Measurements from ENCODE around the gene SSTR3. TPM values are rescaled to one million over a fixed set of nuclear protein-coding genes. Genes with fewer than 3 reads are reported as not detected.

Gene SSTR3
- total and polyA plus RNA-seq, 2 of the 13 experiments (the other 11 are each of a cell fraction or from before 2014, with no cell fraction given) = 0.08 to 0.64 TPM

GRCh38 chr22:37175414-37176281 is 36.6 kb downstream of the SSTR3 start (continued):
- no peak for TF ChIP-seq ZNF281 (CRISPR knock-in tag; IDR thresholded peaks at IDR 0.05; ENCODE audit: borderline replicate concordance)

- Histone ChIP-seq H3K4me1 (ENCODE audit: insufficient read depth, low read length) (peaks cover 36% of the 10 kb centered on the region), H3K4me2 (ENCODE audit: low read depth, low read length) (no peak overlapping the region), H3K79me2 (ENCODE audit: insufficient read depth, low read length) (no peaks in the 10 kb centered on the region), H4K20me1 (ENCODE audit: insufficient read depth, low read length) (no peaks in the 10 kb centered on the region), H3K36me3 (replicated peaks in 1 of 2; ENCODE audit: control insufficient read depth in 1 of 2, insufficient read depth in 2 of 2, low read length in 2 of 2) (no peaks in the 10 kb centered on the region), H3K27ac (ENCODE audit: extremely low read length, insufficient read depth, low read length) (no peak overlapping the region), H3K4me3 (replicated peaks in 1 of 3; ENCODE audit: insufficient read depth in 1 of 3, low read depth in 2 of 3, low read length in 3 of 3) (no peak overlapping the region), H2AFZ (ENCODE audit: low read length) (no peak overlapping the region), H3K9me3 (ENCODE audit: low read length) (no peaks in the 10 kb centered on the region), H3K27me3 (ENCODE audit: control insufficient read depth in 1 of 2, insufficient read depth in 2 of 2, low read length in 2 of 2) (peaks cover 4 to 39% of the 10 kb centered on the region in 2 experiments), H3K9ac (ENCODE audit: insufficient read depth, low read depth, low read length) (no peak overlapping the region)
- FAIRE-seq (no peak), ATAC-seq (no peak), DNase-seq (ENCODE audit: low spot score) (no peak)
- WGBS (ENCODE audit: low lambda C conversion rate) = 55% methylated on average over 9 of the region's 9 CpGs
- no TSS peak for BruUV-seq (replicated peaks)
- in situ Hi-C loops (cut with HindIII; ENCODE audit: extremely low pct_ligation_motif_present, low pct_unique_long_range_greater_than_20kb) = no loop called here
- ChIA-PET CTCF (ENCODE audit: low intra/inter-chr PET ratio, low total read pairs) (no interaction called here), POLR2A (interaction anchor here (1.0 kb wide), 1 partner anchor 25 kb away, joined by 4 read pairs; no protein-coding TSS in a partner anchor)
- intact Hi-C loops (cut with micrococcal nuclease; ENCODE audit: unreplicated experiment) = no loop called here
- no peak for TF ChIP-seq KMT2B (CRISPR knock-in tag; IDR thresholded peaks at IDR 0.05)
- no peak for TF ChIP-seq GATAD1 (CRISPR knock-in tag; IDR thresholded peaks at IDR 0.05)
- no peak for TF ChIP-seq NONO (IDR thresholded peaks at IDR 0.05)
- TF ChIP-seq NONO (CRISPR knock-in tag; conservative IDR thresholded peaks at IDR 0.05) = no peak
- TF ChIP-seq ZBTB2 (CRISPR knock-in tag; IDR thresholded peaks at IDR 0.05; ENCODE audit: low read depth) = no peak
- TF ChIP-seq MLX (CRISPR knock-in tag; IDR thresholded peaks at IDR 0.05) = no peak
- TF ChIP-seq KDM6A (CRISPR knock-in tag; IDR thresholded peaks at IDR 0.05; ENCODE audit: low read depth) = no peak
- TF ChIP-seq ZNF354B (CRISPR knock-in tag; IDR thresholded peaks at IDR 0.05) = no peak
- no peak for TF ChIP-seq PAX8 (CRISPR knock-in tag; IDR thresholded peaks at IDR 0.05; ENCODE audit: borderline replicate concordance)
- no peak for TF ChIP-seq ASH2L (IDR thresholded peaks at IDR 0.05; ENCODE audit: insufficient read length, low read depth, low read length)
- no peak for TF ChIP-seq GLI4 (CRISPR knock-in tag; IDR thresholded peaks at IDR 0.05; ENCODE audit: borderline replicate concordance)
- TF ChIP-seq BRF2 (CRISPR knock-in tag; IDR thresholded peaks at IDR 0.05) = no peak
- TF ChIP-seq TRAFD1 (CRISPR knock-in tag; IDR thresholded peaks at IDR 0.05; ENCODE audit: borderline replicate concordance) = no peak
Measured at GRCh38 chr22:37174964-37175363, 37.3 kb downstream of the SSTR3 start.
